Measurements from ENCODE around the gene THAP4. TPM values are rescaled to one million over a fixed set of nuclear protein-coding genes. Genes with fewer than 3 reads are reported as not detected.
A peak's percentile ranks its signal among the peaks of the same experiment; 100 is the strongest.

THAP4 gene
- total and polyA plus RNA-seq, 2 of the 13 experiments (the other 11 are each of a cell fraction or from before 2014, with no cell fraction given), result 59.7 to 75.7 TPM

GRCh38 chr2:241645056-241645914, 8.3 kb upstream of the THAP4 start (continued):
- TF ChIP-seq HMG20A (CRISPR knock-in tag; IDR thresholded peaks at IDR 0.05; ENCODE audit: borderline replicate concordance) (no peak; the same call in 1 of the 2 replicates), EEA1 (CRISPR knock-in tag; IDR thresholded peaks at IDR 0.05; ENCODE audit: borderline replicate concordance) (no peak), TEAD2 (CRISPR knock-in tag; IDR thresholded peaks at IDR 0.05) (no peak), THAP9 (CRISPR knock-in tag; IDR thresholded peaks at IDR 0.05; ENCODE audit: borderline replicate concordance) (no peak; the same call in 1 of the 2 replicates), HMGA1 (CRISPR knock-in tag; conservative IDR thresholded peaks at IDR 0.05) (no peak), ZNF260 (CRISPR knock-in tag; IDR thresholded peaks at IDR 0.05; ENCODE audit: borderline replicate concordance, low read depth) (no peak), ZNF496 (CRISPR knock-in tag; IDR thresholded peaks at IDR 0.05; ENCODE audit: insufficient replicate concordance) (no peak), DMTF1 (CRISPR knock-in tag; IDR thresholded peaks at IDR 0.05) (no peak), ADNP (CRISPR knock-in tag; IDR thresholded peaks at IDR 0.05) (no peak), CHD4 (IDR thresholded peaks at IDR 0.05; ENCODE audit: borderline replicate concordance, low read length) (no peak), ZSCAN9 (CRISPR knock-in tag; IDR thresholded peaks at IDR 0.05; ENCODE audit: borderline replicate concordance) (peak; percentile 56; the same call in 1 of the 2 replicates), PRDM4 (CRISPR knock-in tag; IDR thresholded peaks at IDR 0.05; ENCODE audit: borderline replicate concordance) (no peak)
- TF ChIP-seq, protein P1, sequence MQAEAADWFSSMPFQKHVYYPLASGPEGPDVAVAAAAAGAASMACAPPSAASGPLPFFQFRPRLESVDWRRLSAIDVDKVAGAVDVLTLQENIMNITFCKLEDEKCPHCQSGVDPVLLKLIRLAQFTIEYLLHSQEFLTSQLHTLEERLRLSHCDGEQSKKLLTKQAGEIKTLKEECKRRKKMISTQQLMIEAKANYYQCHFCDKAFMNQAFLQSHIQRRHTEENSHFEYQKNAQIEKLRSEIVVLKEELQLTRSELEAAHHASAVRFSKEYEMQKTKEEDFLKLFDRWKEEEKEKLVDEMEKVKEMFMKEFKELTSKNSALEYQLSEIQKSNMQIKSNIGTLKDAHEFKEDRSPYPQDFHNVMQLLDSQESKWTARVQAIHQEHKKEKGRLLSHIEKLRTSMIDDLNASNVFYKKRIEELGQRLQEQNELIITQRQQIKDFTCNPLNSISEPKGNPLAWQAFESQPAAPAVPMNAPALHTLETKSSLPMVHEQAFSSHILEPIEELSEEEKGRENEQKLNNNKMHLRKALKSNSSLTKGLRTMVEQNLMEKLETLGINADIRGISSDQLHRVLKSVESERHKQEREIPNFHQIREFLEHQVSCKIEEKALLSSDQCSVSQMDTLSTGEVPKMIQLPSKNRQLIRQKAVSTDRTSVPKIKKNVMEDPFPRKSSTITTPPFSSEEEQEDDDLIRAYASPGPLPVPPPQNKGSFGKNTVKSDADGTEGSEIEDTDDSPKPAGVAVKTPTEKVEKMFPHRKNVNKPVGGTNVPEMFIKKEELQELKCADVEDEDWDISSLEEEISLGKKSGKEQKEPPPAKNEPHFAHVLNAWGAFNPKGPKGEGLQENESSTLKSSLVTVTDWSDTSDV (CRISPR knock-in tag; IDR thresholded peaks at IDR 0.05), result no peak
- TF ChIP-seq, protein P2, sequence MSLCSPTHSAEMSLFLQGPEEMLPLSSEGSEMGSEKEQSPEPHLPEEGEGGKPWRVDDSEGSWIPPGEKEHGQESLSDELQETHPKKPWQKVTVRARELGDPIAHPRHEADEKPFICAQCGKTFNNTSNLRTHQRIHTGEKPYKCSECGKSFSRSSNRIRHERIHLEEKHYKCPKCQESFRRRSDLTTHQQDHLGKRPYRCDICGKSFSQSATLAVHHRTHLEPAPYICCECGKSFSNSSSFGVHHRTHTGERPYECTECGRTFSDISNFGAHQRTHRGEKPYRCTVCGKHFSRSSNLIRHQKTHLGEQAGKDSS (CRISPR knock-in tag; IDR thresholded peaks at IDR 0.05; ENCODE audit: borderline replicate concordance, low read depth), result peak; percentile 84; the same call in 1 of the 2 replicates
